Lower leg skin (tissue), 4 donors: Measurements from ENCODE around the gene SART1. TPM values are rescaled to one million over a fixed set of nuclear protein-coding genes. Genes with fewer than 3 reads are reported as not detected.

Experiments
- DNase-seq, 2 donors: peaks; one replicate each; pipeline ENCODE4 v3.0.0-alpha.2; 2019; ENCODE audit warnings: low spot score in 2 of 2
- H3K4me3 ChIP-seq: fragments of 200-600 bp; sonication (generic); 2 replicates; pipeline ENCODE4 v1.5.1; 2017; ENCODE audit warnings: mild to moderate bottlenecking, low read depth; ENCODE audit not compliant: poor library complexity, severe bottlenecking
- CTCF ChIP-seq, 3 donors: fragments of 450-650 bp; IDR thresholded peaks; one replicate each; pipeline ENCODE4 v1.5.1; 2016; ENCODE audit warnings: antibody characterized with exemption in 3 of 3, mild to moderate bottlenecking in 3 of 3, moderate library complexity in 2 of 3
- POLR2A ChIP-seq, 2 donors: fragments of 450-650 bp; IDR thresholded peaks; one replicate each; pipeline ENCODE4 v1.6.1; 2016 to 2017; ENCODE audit warnings: antibody characterized with exemption in 2 of 2, mild to moderate bottlenecking in 1 of 2, moderate library complexity in 1 of 2
- WGBS, 2 donors: methylation state at CpG; one replicate each; pipeline ENCODE4 v1.1.5; 2018; 5-methylcytosine and 5-hydroxymethylcytosine counted together
- intact Hi-C: fragments of 100-400 bp; cut with DNase I; formaldehyde crosslinking; loops from one replicate; pipeline ENCODE4 v1.15.0; 2023; ENCODE audit warnings: low total_unique reads
- total RNA-seq, 4 donors: library from RNA; depleted of rRNA; stranded (reverse); fragments of >200 nt; gene quantifications; one replicate each; pipeline ENCODE4 v1.1.0, GENCODE V29; 2016

Gene SART1
- total RNA-seq, 4 donors from 2014 or later, result 35.0 to 73.5 (median 55.4) TPM

- TF ChIP-seq CTCF (IDR thresholded peaks at IDR 0.05), result no peak
- TF ChIP-seq POLR2A (IDR thresholded peaks at IDR 0.05), result no peak
- no peak for DNase-seq
- H3K4me3 ChIP-seq, result no peak overlapping the region
- intact Hi-C loops, result no loop called here
- WGBS, 2 donors, result 60 to 68% methylated on average over 6 of the region's 6 CpGs
Measured at GRCh38 chr11:65928667-65929066, 32.9 kb upstream of the SART1 start.

- intact Hi-C loops, result no loop called here
Measured at GRCh38 chr11:65931773-65932557, 29.6 kb upstream of the SART1 start.

GRCh38 chr11:65932558-65932919 is 29.0 kb upstream of the SART1 start:
- peak in 1 of 2 donors; percentile 65 for DNase-seq
- TF ChIP-seq CTCF (IDR thresholded peaks at IDR 0.05) (no peak), POLR2A (IDR thresholded peaks at IDR 0.05) (no peak)
- WGBS, 2 donors, result 26 to 36% methylated on average over 9 of the region's 9 CpGs
- intact Hi-C loops, result no loop called here
- H3K4me3 ChIP-seq, result no peak overlapping the region

More at GRCh38 chr11:65931773-65932557, 29.6 kb upstream of the SART1 start:
- TF ChIP-seq CTCF (IDR thresholded peaks at IDR 0.05) (no peak), POLR2A (IDR thresholded peaks at IDR 0.05) (no peak)
- peak in 1 of 2 donors; percentile 69 for DNase-seq
- 55 to 63% methylated on average over 13 of the region's 13 CpGs for WGBS, 2 donors
- no peak overlapping the region for H3K4me3 ChIP-seq

GRCh38 chr11:65934014-65934413 is 27.5 kb upstream of the SART1 start:
- H3K4me3 ChIP-seq, result no peak overlapping the region
- 72 to 76% methylated on average over 4 of the region's 4 CpGs for WGBS, 2 donors
- no peak for DNase-seq
- TF ChIP-seq CTCF (IDR thresholded peaks at IDR 0.05) (no peak), POLR2A (IDR thresholded peaks at IDR 0.05) (no peak)
- intact Hi-C loops, result no loop called here

GRCh38 chr11:65937766-65938165 is 23.8 kb upstream of the SART1 start:
- H3K4me3 ChIP-seq, result no peak overlapping the region
- intact Hi-C loops, result no loop called here
- WGBS, 2 donors, result 54 to 66% methylated on average over 4 of the region's 4 CpGs
- TF ChIP-seq CTCF (IDR thresholded peaks at IDR 0.05) (no peak), POLR2A (IDR thresholded peaks at IDR 0.05) (no peak)
- DNase-seq, result no peak
